ENCODE results near the gene SLC35A3. TPM values are rescaled to one million over a fixed set of nuclear protein-coding genes. Genes with fewer than 3 reads are reported as not detected.

SLC35A3 gene
- total and polyA plus RNA-seq, 9 of the 15 experiments (the other 6 are each of a cell fraction or from before 2014, with no cell fraction given): 3.5 to 21.7 (median 13.2) TPM

- peak; percentile 77 for TF ChIP-seq NKRF (IDR thresholded peaks at IDR 0.05; ENCODE audit: borderline replicate concordance)
- TF ChIP-seq SAP30 (IDR thresholded peaks at IDR 0.05; ENCODE audit: borderline replicate concordance, insufficient read depth, low read depth, low read length, poor library complexity, severe bottlenecking): peak; percentile 13
- TF ChIP-seq ZBTB2 (IDR thresholded peaks at IDR 0.05): peak; percentile 84; the same call in 1 of the 2 replicates
- peak; percentile 76; the same call in 1 of the 2 replicates for TF ChIP-seq EP400 (IDR thresholded peaks at IDR 0.05)
- no peak for TF ChIP-seq NR2F6 (CRISPR knock-in tag; IDR thresholded peaks at IDR 0.05)
- 0 out of 2 replicates have a peak, but pooled peaks have one; percentile 33 for TF ChIP-seq FOXM1 (IDR thresholded peaks at IDR 0.05; ENCODE audit: low read depth)
- no peak for TF ChIP-seq FOXM1 (CRISPR knock-in tag; IDR thresholded peaks at IDR 0.05; ENCODE audit: low read depth)
- peak; percentile 44; the same call in 1 of the 2 replicates for TF ChIP-seq ZNF766 (CRISPR knock-in tag; conservative IDR thresholded peaks at IDR 0.05)
- TF ChIP-seq CBFB (CRISPR knock-in tag; IDR thresholded peaks at IDR 0.05): 0 out of 2 replicates have a peak, but pooled peaks have one; percentile 28
- TF ChIP-seq SMAD4 (CRISPR knock-in tag; conservative IDR thresholded peaks at IDR 0.05): no peak
Observed at GRCh38 chr1:100037656-100037926, 67.8 kb downstream of the SLC35A3 start (continued).
